ENCODE results near the gene DGKI.

The DGKI gene

GRCh38 chr7:137587326-137587725 lies 259.4 kb downstream of the DGKI start:
- DNase-seq: no peak

GRCh38 chr7:137585591-137585990 lies 261.2 kb downstream of the DGKI start:
- no peak for DNase-seq

- no peak for DNase-seq
Observed at GRCh38 chr7:137583172-137583571, 263.6 kb downstream of the DGKI start.

GRCh38 chr7:137579913-137580640 lies 266.7 kb downstream of the DGKI start:
- DNase-seq: no peak

DNA sequence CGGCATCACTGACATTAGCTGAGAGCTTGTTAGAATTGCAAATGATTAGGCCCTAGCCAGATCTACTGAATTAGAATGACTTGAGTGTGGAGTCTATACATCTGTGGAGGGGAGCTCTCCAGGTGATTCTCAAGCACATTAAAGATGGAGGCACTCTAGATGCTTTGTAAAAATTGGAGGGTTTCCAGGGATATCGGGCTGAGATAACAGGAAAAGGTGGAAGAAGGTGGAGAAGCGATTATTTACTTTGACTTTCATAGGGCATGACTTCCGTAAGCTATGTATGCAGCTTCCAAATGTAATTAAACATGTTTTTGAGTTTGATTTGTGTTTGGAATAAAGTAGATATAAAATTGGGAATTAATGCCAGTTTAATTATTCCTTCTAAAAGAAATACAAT lies 268.2 kb downstream of the DGKI start:
- DNase-seq: no peak

- DNase-seq: no peak
Observed at GRCh38 chr7:137577184-137577583, 269.6 kb downstream of the DGKI start.

- no peak for DNase-seq
Observed at GRCh38 chr7:137576481-137576880, 270.3 kb downstream of the DGKI start.

DNA sequence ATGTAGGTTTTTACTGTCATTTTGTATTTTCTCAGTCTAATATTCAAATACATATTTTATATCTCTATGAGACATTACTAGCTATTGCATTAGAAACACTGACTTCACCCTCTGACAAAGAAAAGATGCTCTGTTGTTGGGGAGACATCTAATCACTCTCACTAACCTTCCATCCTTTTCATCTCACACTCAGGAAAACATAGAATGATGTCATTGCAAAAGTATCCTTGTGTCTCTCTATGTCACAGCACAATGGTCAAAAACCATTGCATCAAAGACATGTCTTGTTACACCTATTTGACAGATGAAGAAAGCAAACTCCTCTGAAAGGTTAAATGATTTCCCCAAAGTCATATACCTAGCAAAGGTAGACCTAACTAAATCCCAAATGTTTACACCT lies 272.0 kb downstream of the DGKI start:
- no peak for DNase-seq

DNA sequence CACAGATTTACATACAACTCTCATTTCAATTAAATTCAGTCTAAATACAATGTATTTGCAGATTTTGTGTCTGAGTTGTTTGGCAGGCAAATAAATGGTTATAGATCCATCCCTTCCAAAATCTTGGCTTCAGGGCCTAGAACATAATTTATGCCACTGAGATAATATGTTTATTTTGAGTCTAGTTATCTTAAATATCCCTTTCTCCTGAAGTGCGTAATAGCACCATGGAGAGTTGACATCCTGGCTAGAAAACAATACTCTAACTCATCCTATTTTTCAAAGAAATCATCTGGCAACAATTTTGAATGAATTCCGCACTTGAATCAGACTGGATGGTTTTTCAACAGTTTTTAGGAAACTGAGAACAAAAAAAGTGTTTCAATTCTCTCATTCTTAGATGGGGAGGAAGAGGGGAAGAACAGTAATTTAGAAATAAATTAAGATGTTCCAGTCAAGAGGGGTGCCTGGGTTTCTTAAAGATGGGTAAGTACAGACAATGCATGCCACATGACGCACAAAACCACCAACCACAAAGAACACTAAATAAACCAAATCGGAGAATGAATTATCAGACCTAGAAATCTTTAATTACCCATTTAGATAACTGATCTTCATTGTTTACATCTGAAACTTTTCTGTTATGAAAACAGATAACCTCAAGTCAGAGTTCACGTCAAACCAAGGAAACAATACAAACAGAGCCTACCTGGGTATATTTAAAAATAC lies 274.6 kb downstream of the DGKI start:
- DNase-seq: no peak

GRCh38 chr7:137564677-137565076 lies 282.1 kb downstream of the DGKI start:
- no peak for DNase-seq

DNA sequence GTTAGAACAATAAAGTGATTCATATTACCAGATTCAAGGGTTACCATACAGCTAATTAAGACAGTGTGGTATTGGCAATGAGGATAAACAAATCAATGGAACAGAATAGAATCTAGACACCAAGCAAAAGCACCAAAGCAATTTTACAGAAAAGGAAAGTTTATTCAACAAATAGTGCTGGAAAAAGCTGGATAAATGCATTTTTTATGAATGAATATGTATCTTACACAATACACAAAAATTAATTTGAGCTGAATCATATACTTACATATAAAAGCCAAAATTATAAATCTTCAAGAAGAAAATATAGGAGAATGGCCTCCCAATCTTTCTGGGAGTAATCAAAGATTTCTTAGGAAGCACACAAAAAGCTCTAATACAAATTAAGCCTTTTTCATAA lies 282.8 kb downstream of the DGKI start:
- no peak for DNase-seq

DNA sequence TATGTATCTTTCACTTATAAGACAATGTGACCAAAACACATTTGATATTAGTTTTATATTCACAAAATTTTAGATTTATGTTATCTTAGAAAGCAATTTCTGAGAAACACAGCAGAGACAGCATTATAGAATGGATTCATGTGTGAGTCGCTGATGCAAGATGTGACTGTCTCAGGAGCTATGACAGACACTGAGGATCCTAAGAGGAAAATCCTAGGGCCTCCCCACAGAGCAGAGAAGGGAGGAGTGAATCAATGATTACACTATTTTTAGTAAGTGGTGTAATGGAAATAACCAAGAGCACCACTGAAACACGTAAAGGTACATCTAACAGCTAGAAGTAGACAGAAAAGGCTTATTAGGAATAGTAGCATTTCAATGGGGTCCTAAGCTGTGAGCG lies 299.3 kb downstream of the DGKI start:
- no peak for DNase-seq

- DNase-seq: no peak
Observed at GRCh38 chr7:137546671-137547070, 300.1 kb downstream of the DGKI start.

DNA sequence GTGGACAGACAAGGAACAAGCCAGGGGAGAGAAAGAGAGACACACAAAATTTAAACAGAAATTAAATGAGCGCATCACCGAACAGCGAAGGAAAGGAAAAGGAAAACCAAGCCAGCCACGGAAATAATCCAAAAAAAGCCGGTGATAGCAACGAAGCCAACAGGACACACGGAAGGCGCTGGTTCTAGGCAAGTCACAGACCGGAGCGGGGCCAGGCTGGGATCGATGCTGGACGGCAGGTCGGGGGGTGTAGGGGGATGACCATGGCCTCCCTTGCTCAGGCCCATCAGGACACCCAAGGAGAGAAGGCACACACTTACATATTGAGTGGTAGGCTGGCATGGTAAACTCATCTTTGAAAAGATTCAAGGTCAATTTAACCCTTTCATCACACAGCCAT lies 300.8 kb downstream of the DGKI start:
- DNase-seq: no peak

GRCh38 chr7:137545059-137545716 lies 301.6 kb downstream of the DGKI start:
- no peak for DNase-seq

- DNase-seq: no peak
Observed at GRCh38 chr7:137544453-137545058, 302.2 kb downstream of the DGKI start.

GRCh38 chr7:137539111-137539715 lies 307.6 kb downstream of the DGKI start:
- no peak for DNase-seq

DNA sequence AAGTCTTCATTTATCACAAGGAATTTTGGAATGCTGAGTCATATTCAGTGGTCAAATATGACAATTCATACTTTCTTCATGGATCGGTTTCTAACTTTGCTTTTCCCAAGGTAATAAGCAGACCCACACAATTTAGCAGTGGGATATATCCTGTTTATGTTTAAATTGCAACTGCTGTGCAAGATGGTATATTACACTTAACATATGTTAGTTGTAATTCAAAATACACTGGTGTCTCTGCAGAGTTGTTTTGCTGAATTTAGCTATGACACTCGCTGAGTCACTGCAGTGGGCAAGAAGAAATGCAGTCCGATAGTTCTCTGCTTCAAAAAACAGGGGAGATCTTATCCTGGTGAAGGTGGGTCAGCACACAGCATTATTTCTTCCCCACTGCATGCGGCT lies 308.4 kb downstream of the DGKI start:
- no peak for DNase-seq

DNA sequence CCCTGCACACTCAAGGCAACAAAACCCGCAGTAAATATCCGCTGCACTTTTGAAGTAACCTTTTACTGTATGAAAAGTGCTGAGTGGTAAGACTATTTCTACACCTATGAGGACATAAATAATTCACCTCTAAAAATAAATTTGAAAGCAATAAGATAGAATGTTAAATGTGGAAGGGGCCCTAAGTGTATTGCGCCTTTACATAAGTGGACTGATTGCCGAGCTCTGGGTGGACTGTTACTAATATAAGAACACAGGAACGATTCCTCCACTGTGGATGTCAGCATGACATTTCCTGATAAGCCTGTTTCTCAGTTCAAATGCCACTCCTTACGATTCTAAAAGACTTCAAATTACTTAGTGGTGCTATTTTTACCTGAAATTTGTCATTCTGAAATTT lies 311.2 kb downstream of the DGKI start:
- no peak for DNase-seq

- DNase-seq: no peak
Observed at GRCh38 chr7:137531671-137532070, 315.1 kb downstream of the DGKI start.

DNA sequence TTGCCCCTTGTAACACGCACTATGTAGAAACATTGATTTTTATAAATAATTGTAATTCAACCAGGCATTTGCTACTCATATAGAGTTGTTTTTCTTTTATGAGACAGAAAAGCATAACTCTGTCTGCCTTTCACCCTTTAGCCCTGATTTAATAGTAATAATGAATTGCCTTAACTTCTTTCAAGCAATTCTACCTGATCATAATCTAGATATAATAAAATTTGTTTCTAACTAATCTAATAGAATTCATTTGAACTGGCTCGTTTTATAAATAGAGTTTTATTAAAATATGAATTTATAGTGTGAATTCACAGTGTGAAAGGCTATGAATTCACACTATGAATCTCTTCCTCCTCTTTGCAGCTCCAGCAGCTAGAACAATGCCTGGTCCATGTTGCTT lies 319.1 kb downstream of the DGKI start:
- no peak for DNase-seq

GRCh38 chr7:137523171-137523570 lies 323.6 kb downstream of the DGKI start:
- DNase-seq: no peak

DNA sequence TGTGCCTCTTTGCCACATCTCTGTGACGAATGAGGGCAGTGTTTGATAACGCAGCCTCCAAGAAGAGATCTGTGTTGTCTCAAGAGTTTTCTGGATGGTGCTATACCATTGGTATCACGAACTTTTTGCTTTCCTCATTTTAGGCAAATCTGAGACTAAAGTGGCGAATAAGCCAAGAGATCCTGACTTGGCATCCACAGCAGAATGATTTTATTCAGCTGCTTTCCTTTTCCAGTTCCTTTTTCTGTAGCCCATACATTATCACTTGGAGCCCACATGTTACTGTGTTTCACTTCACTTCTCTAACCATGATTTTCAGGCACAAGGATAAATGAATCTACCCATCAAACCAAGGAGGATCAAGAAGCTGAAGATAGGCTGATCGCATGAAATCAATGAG lies 325.3 kb downstream of the DGKI start:
- no peak for DNase-seq

Data from AML-193 (cell line).